ENCODE data around the gene CCDC38.
A peak's percentile ranks its signal among the peaks of the same experiment; 100 is the strongest.
"Not testable (repeated sequence)": the region's sequence is repeated elsewhere in the genome, so short reads cannot be mapped to it uniquely, and the experiment has no call there.

CCDC38 gene

GRCh38 chr12:95881331-95881955 lies 61.0 kb downstream of the CCDC38 start:
- DNase-seq: no peak

- no peak for DNase-seq
These were observed 61.5 kb downstream of the CCDC38 start for GRCh38 chr12:95880895-95881294.

GRCh38 chr12:95877622-95878021 lies 64.8 kb downstream of the CCDC38 start:
- no peak for DNase-seq

- no peak for DNase-seq
These were observed 68.0 kb downstream of the CCDC38 start for GRCh38 chr12:95874452-95874851.

GRCh38 chr12:95870897-95871296 lies 71.5 kb downstream of the CCDC38 start:
- no peak for DNase-seq

- DNase-seq: no peak
These were observed 79.1 kb downstream of the CCDC38 start for GRCh38 chr12:95863337-95863736.

GRCh38 chr12:95862038-95862437 lies 80.4 kb downstream of the CCDC38 start:
- DNase-seq: no peak

GRCh38 chr12:95859947-95860850 lies 82.2 kb downstream of the CCDC38 start:
- DNase-seq: no peak

GRCh38 chr12:95859344-95859816 lies 83.0 kb downstream of the CCDC38 start:
- no peak for DNase-seq

GRCh38 chr12:95858451-95859343 lies 83.7 kb downstream of the CCDC38 start, which contains the start of gene SNRPF:
Gene SNRPF (plus strand): TSS chr12:95858952. CDS start chr12:95859074, 122 bp downstream.
- peak; percentile 95 for DNase-seq

GRCh38 chr12:95857799-95858198 lies 84.6 kb downstream of the CCDC38 start:
- DNase-seq: no peak

GRCh38 chr12:95857156-95857555 lies 85.3 kb downstream of the CCDC38 start:
- no peak for DNase-seq

GRCh38 chr12:95852133-95852532 lies 90.3 kb downstream of the CCDC38 start:
- no peak for DNase-seq

GRCh38 chr12:95851606-95852005 lies 90.8 kb downstream of the CCDC38 start:
- no peak for DNase-seq

- peak; percentile 19 for DNase-seq
These were observed 93.6 kb downstream of the CCDC38 start for GRCh38 chr12:95848575-95849388.

GRCh38 chr12:95842426-95842825 lies 100.0 kb downstream of the CCDC38 start:
- not testable (repeated sequence) for DNase-seq

- no peak for DNase-seq
These were observed 104.3 kb downstream of the CCDC38 start for GRCh38 chr12:95838125-95838524.

- DNase-seq: no peak
These were observed 105.0 kb downstream of the CCDC38 start for GRCh38 chr12:95837240-95838038.

- no peak for DNase-seq
These were observed 105.7 kb downstream of the CCDC38 start for GRCh38 chr12:95836630-95837239.

GRCh38 chr12:95836185-95836609 lies 106.2 kb downstream of the CCDC38 start:
- DNase-seq: no peak

- no peak for DNase-seq
These were observed 107.8 kb downstream of the CCDC38 start for GRCh38 chr12:95834572-95834971.
